Uterus (tissue), 4 donors: ENCODE measurements around the gene FBXO31. TPM values are rescaled to one million over a fixed set of nuclear protein-coding genes. Genes with fewer than 3 reads are reported as not detected.

Experiments
- DNase-seq, 2 donors: peaks; one replicate each; pipeline ENCODE4 v3.0.0-alpha.2; 2019 to 2020
- H3K27ac ChIP-seq, 2 donors: fragments of 200-600 bp; sonication (generic); 1 replicate in 1 of 2; 2 replicates in 1 of 2; pipeline ENCODE4 v1.5.1; 2016 to 2018
- H3K27me3 ChIP-seq, 2 donors: fragments of 200-600 bp; sonication (generic); one replicate each; pipeline ENCODE4 v1.5.1; 2018 to 2019; ENCODE audit warnings: control low read depth in 1 of 2
- H3K36me3 ChIP-seq, 2 donors: fragments of 200-600 bp; sonication (generic); one replicate each; pipeline ENCODE4 v1.5.1; 2019; ENCODE audit warnings: control low read depth in 1 of 2
- H3K4me1 ChIP-seq, 2 donors: fragments of 200-600 bp; sonication (generic); one replicate each; pipeline ENCODE4 v1.5.1; 2018 to 2019; ENCODE audit warnings: control low read depth in 1 of 2
- H3K4me3 ChIP-seq, 2 donors: fragments of 200-600 bp; sonication (generic); 1 replicate in 1 of 2; 2 replicates in 1 of 2; pipeline ENCODE4 v1.5.1; 2018 to 2019; ENCODE audit warnings: mild to moderate bottlenecking in 1 of 2
- H3K9me3 ChIP-seq, 2 donors: fragments of 200-600 bp; sonication (generic); one replicate each; pipeline ENCODE4 v1.5.1; 2019; ENCODE audit warnings: control low read depth in 1 of 2
- POLR2A ChIP-seq, 2 donors: fragments of 450-650 bp; IDR thresholded peaks; one replicate each; pipeline ENCODE4 v1.6.1; 2016; ENCODE audit warnings: antibody characterized with exemption in 2 of 2, mild to moderate bottlenecking in 1 of 2, moderate library complexity in 1 of 2
- intact Hi-C: fragments of 100-400 bp; cut with DNase I; formaldehyde crosslinking; loops from one replicate; pipeline ENCODE4 v1.15.1; 2023; ENCODE audit warnings: low total_unique reads
- total RNA-seq, 4 donors: library from RNA; depleted of rRNA in 3 of 4; stranded (reverse); fragments of >200 nt in 3 of 4; gene quantifications; one replicate each; pipeline versions ENCODE4 v1.1.0 to v1.2.4, GENCODE V29; 2014 to 2023
- TF ChIP-seq, protein P1 (sequence below), 4 experiments: fragments of 200-600 bp in 2 of 4; fragments of 450-650 bp in 2 of 4; sonication (generic) in 2 of 4; IDR thresholded peaks; one replicate each; pipeline ENCODE4 v1.5.1; 2016 to 2019; ENCODE audit warnings: antibody characterized with exemption in 4 of 4, mild to moderate bottlenecking in 2 of 4, moderate library complexity in 1 of 4
- donor health status: DM: yes; HTN: yes; CAD: no.

FBXO31 gene
- total RNA-seq, 4 donors from 2014 or later = 35.2 to 309 (median 74.8) TPM

DNA sequence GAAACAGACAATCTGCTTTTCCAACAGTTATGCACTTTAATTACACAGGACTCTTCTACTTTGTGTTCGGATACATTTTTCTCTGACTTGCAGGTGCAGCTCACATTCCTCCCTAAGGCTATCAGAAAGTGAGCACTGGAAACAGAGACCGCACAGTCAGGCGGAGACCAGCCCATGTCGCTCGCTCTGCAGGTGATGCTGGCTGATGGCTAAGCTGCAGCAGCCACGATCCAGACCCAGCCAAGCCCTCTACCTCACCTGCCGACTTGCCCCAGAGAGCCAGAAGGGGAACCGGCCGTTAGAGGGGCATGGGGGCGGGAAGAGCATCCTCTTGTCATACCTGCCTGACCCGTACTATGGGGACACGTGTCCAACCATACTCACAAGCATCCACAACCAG lies 42.4 kb upstream of the FBXO31 start:
- intact Hi-C loops = no loop called here
- DNase-seq = no peak
- Histone ChIP-seq H3K4me3 (no peak overlapping the region), H3K36me3 (no peaks in the 10 kb centered on the region), H3K27ac (no peak overlapping the region), H3K27me3 (no peaks in the 10 kb centered on the region), H3K4me1 (no peaks in the 10 kb centered on the region), H3K9me3 (no peaks in the 10 kb centered on the region)
- no peak for TF ChIP-seq POLR2A (IDR thresholded peaks at IDR 0.05)
- TF ChIP-seq, protein P1, sequence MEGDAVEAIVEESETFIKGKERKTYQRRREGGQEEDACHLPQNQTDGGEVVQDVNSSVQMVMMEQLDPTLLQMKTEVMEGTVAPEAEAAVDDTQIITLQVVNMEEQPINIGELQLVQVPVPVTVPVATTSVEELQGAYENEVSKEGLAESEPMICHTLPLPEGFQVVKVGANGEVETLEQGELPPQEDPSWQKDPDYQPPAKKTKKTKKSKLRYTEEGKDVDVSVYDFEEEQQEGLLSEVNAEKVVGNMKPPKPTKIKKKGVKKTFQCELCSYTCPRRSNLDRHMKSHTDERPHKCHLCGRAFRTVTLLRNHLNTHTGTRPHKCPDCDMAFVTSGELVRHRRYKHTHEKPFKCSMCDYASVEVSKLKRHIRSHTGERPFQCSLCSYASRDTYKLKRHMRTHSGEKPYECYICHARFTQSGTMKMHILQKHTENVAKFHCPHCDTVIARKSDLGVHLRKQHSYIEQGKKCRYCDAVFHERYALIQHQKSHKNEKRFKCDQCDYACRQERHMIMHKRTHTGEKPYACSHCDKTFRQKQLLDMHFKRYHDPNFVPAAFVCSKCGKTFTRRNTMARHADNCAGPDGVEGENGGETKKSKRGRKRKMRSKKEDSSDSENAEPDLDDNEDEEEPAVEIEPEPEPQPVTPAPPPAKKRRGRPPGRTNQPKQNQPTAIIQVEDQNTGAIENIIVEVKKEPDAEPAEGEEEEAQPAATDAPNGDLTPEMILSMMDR (IDR thresholded peaks at IDR 0.05) = no peak

DNA sequence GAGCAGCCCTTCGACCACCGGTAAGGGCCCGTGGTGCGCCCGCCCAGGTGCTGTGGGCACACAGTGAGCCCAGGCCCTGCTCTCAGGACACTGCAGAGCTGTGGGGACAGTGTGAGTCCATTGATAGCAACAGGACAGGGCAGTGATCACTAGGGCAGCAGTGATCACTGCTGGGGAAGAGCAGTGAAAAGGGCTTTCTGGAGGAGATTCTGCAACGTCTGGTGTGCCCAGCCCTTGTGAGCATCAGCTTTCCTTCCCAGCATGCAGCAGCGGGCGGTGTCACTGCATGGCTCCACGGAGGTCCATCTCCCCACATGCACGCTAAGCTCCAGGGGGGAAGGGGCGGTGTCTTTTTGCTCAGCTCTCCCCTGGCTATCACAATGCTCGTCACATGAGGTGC lies 40.7 kb upstream of the FBXO31 start:
- intact Hi-C loops = no loop called here
- H3K27ac ChIP-seq = no peak overlapping the region

DNA sequence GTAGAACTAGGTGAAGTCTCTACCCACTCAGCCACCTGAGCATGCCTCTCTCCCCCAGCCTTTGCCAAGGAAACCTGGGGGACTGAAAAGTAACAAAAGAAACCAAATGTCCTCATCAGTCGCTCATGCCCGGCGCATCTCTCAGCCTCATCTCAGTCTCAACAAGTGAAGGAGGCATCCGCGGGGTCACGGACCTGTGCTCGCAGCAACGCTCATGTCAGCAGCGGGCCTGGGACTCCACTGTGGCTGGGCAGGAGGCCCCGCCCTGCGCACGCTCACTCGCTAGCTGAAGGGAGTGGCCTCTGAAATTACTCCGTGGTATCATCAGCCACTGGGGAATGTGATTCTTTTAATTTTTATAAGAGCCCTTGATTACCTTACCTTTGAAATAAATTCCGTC lies 39.9 kb upstream of the FBXO31 start:
- TF ChIP-seq, protein P1 (IDR thresholded peaks at IDR 0.05) = no peak
- TF ChIP-seq POLR2A (IDR thresholded peaks at IDR 0.05) = no peak
- H3K36me3 ChIP-seq = no peaks in the 10 kb centered on the region
- intact Hi-C loops = no loop called here
- no peaks in the 10 kb centered on the region for H3K27me3 ChIP-seq
- H3K27ac ChIP-seq = no peak overlapping the region
- H3K4me1 ChIP-seq = no peaks in the 10 kb centered on the region
- no peak overlapping the region for H3K4me3 ChIP-seq
- DNase-seq = no peak
- no peaks in the 10 kb centered on the region for H3K9me3 ChIP-seq

More for the DNA sequence above, 40.7 kb upstream of the FBXO31 start:
- Histone ChIP-seq H3K27me3 (no peaks in the 10 kb centered on the region), H3K9me3 (no peaks in the 10 kb centered on the region), H3K4me3 (no peak overlapping the region), H3K36me3 (no peaks in the 10 kb centered on the region), H3K4me1 (no peaks in the 10 kb centered on the region)
- no peak for TF ChIP-seq POLR2A (IDR thresholded peaks at IDR 0.05)
- TF ChIP-seq, protein P1 (IDR thresholded peaks at IDR 0.05) = no peak
- DNase-seq = no peak

DNA sequence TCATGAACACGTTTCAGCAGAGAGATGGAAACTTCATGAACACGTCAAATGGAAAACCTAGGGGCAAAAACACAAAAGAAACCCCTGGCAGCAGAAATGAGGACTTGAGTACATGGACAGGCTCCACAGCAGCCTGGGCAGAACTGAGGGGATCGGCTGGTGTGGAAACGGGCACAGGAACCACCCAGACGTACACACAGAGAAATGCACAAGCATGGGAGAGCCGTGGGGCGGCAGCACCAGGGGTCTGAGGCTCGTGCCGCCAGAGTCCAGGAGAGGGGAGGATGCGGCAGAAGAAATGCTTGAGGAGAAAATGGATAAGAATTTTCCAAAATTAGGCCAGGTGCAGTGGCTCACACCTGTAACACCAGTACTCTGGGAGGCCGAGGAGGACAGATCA lies 38.5 kb upstream of the FBXO31 start:
- Histone ChIP-seq H3K27me3 (no peaks in the 10 kb centered on the region), H3K4me3 (no peak overlapping the region), H3K4me1 (no peaks in the 10 kb centered on the region), H3K27ac (no peak overlapping the region), H3K9me3 (no peaks in the 10 kb centered on the region), H3K36me3 (no peaks in the 10 kb centered on the region)
- TF ChIP-seq, protein P1 (IDR thresholded peaks at IDR 0.05) = no peak
- TF ChIP-seq POLR2A (IDR thresholded peaks at IDR 0.05) = no peak
- no peak for DNase-seq
- intact Hi-C loops = no loop called here

DNA sequence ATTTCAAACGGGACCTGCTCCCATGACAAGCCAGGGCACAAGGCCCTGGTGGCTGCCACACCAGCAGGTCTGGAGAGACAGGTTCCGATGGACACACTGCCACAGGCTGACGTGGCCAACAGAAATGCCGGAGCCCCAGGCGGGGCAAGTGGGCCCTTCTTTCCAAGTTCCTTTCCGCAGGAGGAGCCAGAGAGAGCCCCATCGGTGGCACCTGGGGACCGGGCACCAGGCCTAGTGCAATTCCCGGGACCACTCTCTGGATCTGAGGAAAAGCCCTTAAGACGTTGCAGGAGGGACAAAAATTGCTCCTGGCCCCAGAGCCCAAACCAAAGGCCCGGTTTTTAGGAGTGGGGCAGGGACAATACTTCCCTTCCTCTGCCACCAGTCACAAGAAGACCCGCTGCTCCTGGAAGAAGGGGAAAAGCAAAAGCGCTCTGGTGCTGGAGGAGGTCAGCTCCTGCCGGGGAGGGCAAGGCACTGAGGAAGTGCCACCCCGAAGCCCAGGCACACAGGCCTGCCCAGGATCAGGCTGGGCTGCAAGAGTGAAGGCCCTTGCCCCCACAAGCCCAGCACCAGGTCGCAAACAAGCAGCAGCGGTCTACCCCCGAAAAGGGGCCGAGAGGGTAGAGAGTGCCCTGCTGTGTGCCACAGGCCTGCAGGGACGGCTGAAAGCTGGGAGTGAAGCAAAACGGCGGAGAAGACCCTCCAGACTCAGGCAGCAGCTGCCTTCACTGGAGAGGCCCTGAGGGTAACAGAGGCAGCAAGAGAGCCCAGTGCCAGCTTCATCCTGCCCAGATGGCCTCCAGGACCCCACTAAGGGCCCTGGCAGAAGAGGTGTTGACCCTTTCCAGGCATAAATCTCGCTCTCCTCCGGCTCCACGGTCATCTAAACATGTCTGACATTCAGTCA lies 37.7 kb upstream of the FBXO31 start:
- H3K36me3 ChIP-seq = no peaks in the 10 kb centered on the region
- intact Hi-C loops = no loop called here

More for the DNA sequence above, 37.7 kb upstream of the FBXO31 start:
- Histone ChIP-seq H3K27ac (no peak overlapping the region), H3K4me1 (no peaks in the 10 kb centered on the region), H3K4me3 (no peak overlapping the region), H3K27me3 (no peaks in the 10 kb centered on the region), H3K9me3 (no peaks in the 10 kb centered on the region)
- DNase-seq = no peak
- TF ChIP-seq POLR2A (IDR thresholded peaks at IDR 0.05) = no peak
- TF ChIP-seq, protein P1 (IDR thresholded peaks at IDR 0.05) = no peak
